ENCODE measurements around the gene MICAL2.
A peak's percentile ranks its signal among the peaks of the same experiment; 100 is the strongest.

The MICAL2 gene

GRCh38 chr11:12123273-12123672 lies 12.9 kb downstream of the MICAL2 start:
- ChIA-PET POLR2A (interaction anchor here (0.7 to 2.0 kb wide), 3 partner anchors 37 to 77 kb away, joined by 3 to 5 read pairs (median 3); no protein-coding TSS in a partner anchor), CTCF (interaction anchor here (0.8 to 2.7 kb wide), 7 partner anchors 13 to 158 kb away, joined by 3 to 12 read pairs (median 3); no protein-coding TSS in a partner anchor)
- DNase-seq (ENCODE audit: low read depth, low spot score): no peak
- H3K4me3 ChIP-seq (ENCODE audit: low read depth, low read length): no peak overlapping the region
- TF ChIP-seq CTCF (IDR thresholded peaks at IDR 0.05; ENCODE audit: insufficient read depth, low read length, missing control alignments): no peak

- CTCF ChIA-PET: interaction anchor here (1.3 to 2.7 kb wide), 6 partner anchors 12 to 157 kb away, joined by 3 to 12 read pairs (median 5); no protein-coding TSS in a partner anchor
- DNase-seq (ENCODE audit: low read depth, low spot score): no peak
- POLR2A ChIA-PET: interaction anchor here (0.7 to 2.0 kb wide), 3 partner anchors 37 to 76 kb away, joined by 3 to 5 read pairs (median 3); no protein-coding TSS in a partner anchor
- no peak overlapping the region for H3K4me3 ChIP-seq (ENCODE audit: low read depth, low read length)
- TF ChIP-seq CTCF (IDR thresholded peaks at IDR 0.05; ENCODE audit: insufficient read depth, low read length, missing control alignments): no peak
These were observed 13.4 kb downstream of the MICAL2 start for GRCh38 chr11:12123799-12124198.

- POLR2A ChIA-PET: interaction anchor here (1.6 to 2.0 kb wide), 2 partner anchors 38 to 76 kb away, joined by 3 to 5 read pairs; no protein-coding TSS in a partner anchor
- no peak overlapping the region for H3K4me3 ChIP-seq (ENCODE audit: low read depth, low read length)
- no peak for TF ChIP-seq CTCF (IDR thresholded peaks at IDR 0.05; ENCODE audit: insufficient read depth, low read length, missing control alignments)
- no peak for DNase-seq (ENCODE audit: low read depth, low spot score)
- CTCF ChIA-PET: interaction anchor here (0.7 to 2.3 kb wide), 8 partner anchors 12 to 157 kb away, joined by 3 to 8 read pairs (median 3); no protein-coding TSS in a partner anchor
These were observed 13.9 kb downstream of the MICAL2 start for GRCh38 chr11:12124306-12124705.

- CTCF ChIA-PET: interaction anchor here (1.0 to 1.8 kb wide), 5 partner anchors 14 to 156 kb away, joined by 3 to 6 read pairs (median 5); no protein-coding TSS in a partner anchor
- no peak overlapping the region for H3K4me3 ChIP-seq (ENCODE audit: low read depth, low read length)
- POLR2A ChIA-PET: interaction anchor here (0.5 to 1.6 kb wide), 3 partner anchors 9 to 39 kb away, joined by 3 to 5 read pairs (median 3); no protein-coding TSS in a partner anchor
- TF ChIP-seq CTCF (IDR thresholded peaks at IDR 0.05; ENCODE audit: insufficient read depth, low read length, missing control alignments): no peak
- no peak for DNase-seq (ENCODE audit: low read depth, low spot score)
These were observed 15.3 kb downstream of the MICAL2 start for GRCh38 chr11:12125609-12126149.

GRCh38 chr11:12126344-12127019 lies 16.1 kb downstream of the MICAL2 start:
- POLR2A ChIA-PET: interaction anchor here (0.6 to 1.6 kb wide), 9 partner anchors 8 to 92 kb away, joined by 3 to 5 read pairs (median 4); partner anchors contain the start of gene MICAL2
- DNase-seq (ENCODE audit: low read depth, low spot score): peak; percentile 49
- peak; percentile 13 for TF ChIP-seq CTCF (IDR thresholded peaks at IDR 0.05; ENCODE audit: insufficient read depth, low read length, missing control alignments)
- H3K4me3 ChIP-seq (ENCODE audit: low read depth, low read length): no peak overlapping the region
- CTCF ChIA-PET: interaction anchor here (0.6 to 1.8 kb wide), 9 partner anchors 9 to 156 kb away, joined by 3 to 6 read pairs (median 4); no protein-coding TSS in a partner anchor

All from AG04449 (cell line).